K562 (cell line): ENCODE results near the gene MAPRE2. TPM values are rescaled to one million over a fixed set of nuclear protein-coding genes. Genes with fewer than 3 reads are reported as not detected.

Experiments
- ATAC-seq: fragments of 200-7000 bp; cut with Tn5 transposase; 3 replicates; pipeline ENCODE4 v1.9.1; 2020; ENCODE audit warnings: moderate library complexity
- BruUV-seq: library from RNA; stranded (reverse); fragments of 400-500 nt; replicated peaks from 2 replicates; lab custom pipeline; 2021; lab: Mats Ljungman, UMichigan
- CTCF ChIA-PET: fragments of 300-600 bp; formaldehyde crosslinking; extraction: SDS; loops from one replicate; lab custom pipeline; 2021; ENCODE audit warnings: low intra/inter-chr PET ratio; lab: Yijun Ruan, JAX
- POLR2A ChIA-PET: fragments of 300-600, 350-650 bp; sonication (Branson Sonifier 250); formaldehyde crosslinking; extraction: SDS; loops from one replicate; lab custom pipeline; 2021; ENCODE audit warnings: antibody characterized with exemption, inconsistent platforms; lab: Yijun Ruan, JAX
- DNase-seq, 4 experiments: peaks; one replicate each; pipeline versions ENCODE4 v3.0.0 to v3.0.0-alpha.2; 2011 to 2018; ENCODE audit warnings: low spot score in 3 of 4, mixed read lengths in 3 of 4; ENCODE audit errors: extremely low read depth in 1 of 4
- FAIRE-seq: peaks from 2 replicates; lab custom pipeline; 2011; peaks lifted over from hg19 to GRCh38; lab: Jason Lieb, UNC
- H2AFZ ChIP-seq: 2 replicates; pipeline ENCODE4 v1.6.0; 2011; ENCODE audit warnings: low read depth, low read length, control low read depth, inconsistent platforms
- H3K27ac ChIP-seq: fragments of 200-600 bp; 3 replicates; pipeline ENCODE4 v1.8.0; 2011; ENCODE audit warnings: low read depth, mild to moderate bottlenecking, control low read depth, inconsistent platforms, low read length, moderate library complexity, mixed read lengths; ENCODE audit errors: extremely low read depth
- H3K27me3 ChIP-seq, 2 experiments: fragments of 300-600 bp in 1 of 2; 2 replicates in 1 of 2; 3 replicates in 1 of 2; pipeline versions ENCODE4 v1.6.0 to v1.8.0; 2011; ENCODE audit warnings: inconsistent platforms in 2 of 2, low read length in 2 of 2, mild to moderate bottlenecking in 1 of 2, mixed read lengths in 1 of 2, moderate library complexity in 1 of 2; ENCODE audit not compliant: control insufficient read depth in 2 of 2, insufficient read depth in 2 of 2
- H3K36me3 ChIP-seq: fragments of 300-600 bp; 3 replicates; pipeline ENCODE4 v1.8.0; 2011; ENCODE audit warnings: mild to moderate bottlenecking, low read length, inconsistent platforms; ENCODE audit not compliant: control insufficient read depth, insufficient read depth
- H3K4me1 ChIP-seq, 2 experiments: fragments of 200-600 bp in 1 of 2; replicated peaks in 1 of 2; 2 replicates in 1 of 2; 3 replicates in 1 of 2; pipeline versions ENCODE4 v1.5.1 to v1.8.0; 2011; ENCODE audit warnings: inconsistent platforms in 2 of 2, low read length in 2 of 2, mild to moderate bottlenecking in 1 of 2, mixed read lengths in 1 of 2, moderate library complexity in 1 of 2; ENCODE audit not compliant: control insufficient read depth in 2 of 2, insufficient read depth in 2 of 2
- H3K4me2 ChIP-seq: 2 replicates; pipeline ENCODE4 v1.6.1; 2011; ENCODE audit warnings: low read length, control low read depth, inconsistent platforms, mixed read lengths; ENCODE audit not compliant: insufficient read depth
- H3K4me3 ChIP-seq: fragments of 200-600 bp; sonication (generic), shearing (Covaris generic); 2 replicates; pipeline ENCODE4 v1.5.1; 2016; ENCODE audit warnings: control low read depth, inconsistent platforms
- H3K79me2 ChIP-seq: fragments of 200-600 bp; 3 replicates; pipeline ENCODE4 v1.8.0; 2011; ENCODE audit warnings: low read length, inconsistent platforms; ENCODE audit not compliant: control insufficient read depth, insufficient read depth
- H3K9ac ChIP-seq, 2 experiments: 2 replicates each; pipeline versions ENCODE4 v1.6.0 to v1.6.1; 2011; ENCODE audit warnings: low read depth in 2 of 2, low read length in 2 of 2, control low read depth in 1 of 2, inconsistent platforms in 1 of 2, mild to moderate bottlenecking in 1 of 2, mixed read lengths in 1 of 2; ENCODE audit not compliant: insufficient read depth in 1 of 2
- H3K9me1 ChIP-seq: one replicate; pipeline ENCODE4 v1.6.0; 2011; ENCODE audit warnings: inconsistent platforms, mild to moderate bottlenecking, low read length, moderate library complexity; ENCODE audit not compliant: control insufficient read depth, insufficient read depth
- H3K9me3 ChIP-seq: replicated peaks from 2 replicates; pipeline ENCODE4 v1.5.1; 2011; ENCODE audit warnings: low read depth, low read length, inconsistent platforms; ENCODE audit not compliant: control insufficient read depth, insufficient read depth
- H4K20me1 ChIP-seq: replicated peaks from 2 replicates; pipeline ENCODE4 v1.6.1; 2011; ENCODE audit warnings: low read length, inconsistent platforms, mixed read lengths; ENCODE audit not compliant: control insufficient read depth, insufficient read depth
- CC2D1A ChIP-seq: fragments of 450-650 bp; IDR thresholded peaks from 2 replicates; pipeline ENCODE4 v1.6.1; 2017; ENCODE audit warnings: mild to moderate bottlenecking
- EGR1 ChIP-seq: fragments of 450-650 bp; conservative IDR thresholded peaks from 2 replicates; pipeline ENCODE4 v1.6.1; 2017; ENCODE audit warnings: mild to moderate bottlenecking
- GATAD2B ChIP-seq: fragments of 450-650 bp; IDR thresholded peaks from 2 replicates; pipeline ENCODE4 v1.6.1; 2017; ENCODE audit warnings: mild to moderate bottlenecking, borderline replicate concordance
- HOXB6 ChIP-seq: fragments of 250-450 bp; sonication (Bioruptor Pico); IDR thresholded peaks from 2 replicates; pipeline ENCODE4 v1.5.1; 2022; ENCODE audit warnings: mild to moderate bottlenecking, borderline replicate concordance
- MGA ChIP-seq: fragments of 450-650 bp; IDR thresholded peaks from 2 replicates; pipeline ENCODE4 v1.6.1; 2016; ENCODE audit warnings: mild to moderate bottlenecking, moderate library complexity
- SNRNP70 ChIP-seq: fragments of 200-400 bp; formaldehyde crosslinking; optimal IDR thresholded peaks from 2 replicates; pipeline ENCODE3; 2017; ENCODE audit warnings: low read depth, low read length
- TBP ChIP-seq: optimal IDR thresholded peaks from 2 replicates; pipeline ENCODE3; 2011; ENCODE audit warnings: low read depth, low read length, improper control_type of control experiment
- ZNF518B ChIP-seq: fragments of 250-450 bp; sonication (Bioruptor Pico); IDR thresholded peaks from 2 replicates; pipeline ENCODE4 v1.5.0; 2021; ENCODE audit warnings: mild to moderate bottlenecking, moderate library complexity
- ZNF57 ChIP-seq: fragments of 450-650 bp; formaldehyde crosslinking; IDR thresholded peaks from 2 replicates; pipeline ENCODE4 v1.4.0; 2020; ENCODE audit warnings: mild to moderate bottlenecking, moderate library complexity
- in situ Hi-C: fragments of 300-500 bp; cut with MboI; formaldehyde crosslinking; loops from 4 replicates; pipeline ENCODE4 v1.15.0; 2018; ENCODE audit warnings: inconsistent platforms, mixed read lengths
- intact Hi-C: fragments of 100-400 bp; cut with micrococcal nuclease; formaldehyde crosslinking; loops from 2 replicates; pipeline ENCODE4 v1.14.2; 2022
- polyA plus RNA-seq, 8 experiments: library from polyadenylated mRNA; depleted of rRNA in 4 of 8; stranded (reverse) in 5 of 8; unstranded in 3 of 8; fragments of >200 nt; fragmentation: Nextera tagmentation in 2 of 8; fragmentation: Illumina TruSeq in 1 of 8; extraction: Ambion mirVana in 2 of 8; extraction: Trizol in 1 of 8; gene quantifications; 2 replicates each; pipeline versions ENCODE4 v1.2.1 to v1.2.3, GENCODE V29; 2011 to 2014; ENCODE audit warnings: inconsistent platforms in 1 of 8, missing spikeins in 1 of 8
- total RNA-seq, 7 experiments: library from RNA; depleted of rRNA in 6 of 7; stranded (reverse); fragments of >200 nt in 6 of 7; fragmentation: Illumina TruSeq in 2 of 7; extraction: Trizol in 2 of 7; gene quantifications; 2 replicates each; pipeline versions ENCODE4 v1.2.1 to v1.2.3, GENCODE V29; 2011 to 2021; ENCODE audit warnings: low replicate concordance in 1 of 7

The MAPRE2 gene
- total and polyA plus RNA-seq, 9 of the 15 experiments (the other 6 are each of a cell fraction or from before 2014, with no cell fraction given): 32.3 to 70.7 (median 40.7) TPM

GRCh38 chr18:35123811-35124210 lies 82.6 kb downstream of the MAPRE2 start:
- Histone ChIP-seq H2AFZ (no peak overlapping the region), H3K4me1 (peaks cover 3 to 7% of the 10 kb centered on the region in 2 experiments; a peak in 3 of 5 replicates), H3K4me3 (no peak overlapping the region), H4K20me1 (no peaks in the 10 kb centered on the region), H3K9ac (no peak overlapping the region), H3K9me1 (no peaks in the 10 kb centered on the region), H3K79me2 (peaks cover 3% of the 10 kb centered on the region; the same call in 1 of the 3 replicates), H3K36me3 (peaks cover 18% of the 10 kb centered on the region), H3K27me3 (no peaks in the 10 kb centered on the region), H3K4me2 (no peak overlapping the region), H3K9me3 (peaks cover 2% of the 10 kb centered on the region; the same call in 1 of the 2 replicates), H3K27ac (no peak overlapping the region)
- in situ Hi-C loops (no loop called here), intact Hi-C loops (no loop called here)
- no peak for ATAC-seq
- DNase-seq: no peak
- no peak for FAIRE-seq
- ChIA-PET CTCF (interaction anchor here (0.8 kb wide), 1 partner anchor 12 kb away, joined by 3 read pairs; no protein-coding TSS in a partner anchor), POLR2A (interaction anchor here (0.9 to 1.6 kb wide), 3 partner anchors 9 to 15 kb away, joined by 3 to 5 read pairs (median 4); no protein-coding TSS in a partner anchor)
- TF ChIP-seq TBP (no peak), MGA (no peak), SNRNP70 (no peak), GATAD2B (no peak), CC2D1A (no peak), HOXB6 (CRISPR knock-in tag) (no peak), ZNF518B (CRISPR knock-in tag) (no peak), ZNF57 (no peak), EGR1 (no peak)
- no TSS peak for BruUV-seq
